ENCODE data around the gene DUSP1. TPM values are rescaled to one million over a fixed set of nuclear protein-coding genes. Genes with fewer than 3 reads are reported as not detected.
A peak's percentile ranks its signal among the peaks of the same experiment; 100 is the strongest.

DUSP1 gene
- total and polyA plus RNA-seq, 2 of the 13 experiments (the other 11 are each of a cell fraction or from before 2014, with no cell fraction given) = 27.1 to 55.5 TPM

DNA sequence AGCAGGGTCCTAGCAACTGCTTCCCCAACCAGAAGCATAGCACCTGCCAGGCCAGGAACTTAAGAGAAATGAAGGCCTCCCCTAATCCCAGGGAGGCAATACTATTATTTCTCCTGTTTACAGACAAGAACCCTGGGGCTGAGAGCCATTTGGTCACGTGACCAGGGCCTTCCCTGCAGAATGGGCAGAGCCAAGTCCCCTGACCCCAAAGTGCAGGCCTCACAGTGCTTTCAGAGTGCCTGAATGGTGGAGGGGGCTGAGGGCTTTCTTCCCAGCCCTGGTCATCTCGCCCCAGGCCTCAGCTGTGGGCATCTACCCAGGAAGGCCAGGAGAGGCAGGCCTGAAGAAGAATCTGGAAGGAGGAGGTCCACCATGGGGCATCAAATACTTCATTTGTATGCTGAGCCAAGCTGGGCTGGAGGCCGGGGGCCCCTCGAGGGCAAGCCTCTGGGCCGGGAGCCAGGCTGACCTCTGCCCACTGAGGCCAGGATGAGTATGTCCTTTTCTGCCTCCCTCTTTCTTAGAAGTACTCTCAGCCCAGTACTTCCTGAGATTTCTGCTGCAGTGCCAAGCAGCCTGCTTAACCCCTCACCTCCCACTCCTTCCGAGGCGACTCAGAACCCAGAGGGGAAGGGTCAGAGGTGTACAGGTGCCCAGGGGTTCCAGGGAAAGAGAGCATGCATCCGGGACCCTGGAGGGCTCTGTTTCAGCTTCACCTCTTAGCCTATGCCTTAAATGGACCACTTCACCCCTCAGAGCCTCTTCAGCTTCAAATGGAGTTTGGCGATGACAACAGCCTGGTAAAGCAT lies 18.9 kb upstream of the DUSP1 start (continued):
- TF ChIP-seq, protein P1, sequence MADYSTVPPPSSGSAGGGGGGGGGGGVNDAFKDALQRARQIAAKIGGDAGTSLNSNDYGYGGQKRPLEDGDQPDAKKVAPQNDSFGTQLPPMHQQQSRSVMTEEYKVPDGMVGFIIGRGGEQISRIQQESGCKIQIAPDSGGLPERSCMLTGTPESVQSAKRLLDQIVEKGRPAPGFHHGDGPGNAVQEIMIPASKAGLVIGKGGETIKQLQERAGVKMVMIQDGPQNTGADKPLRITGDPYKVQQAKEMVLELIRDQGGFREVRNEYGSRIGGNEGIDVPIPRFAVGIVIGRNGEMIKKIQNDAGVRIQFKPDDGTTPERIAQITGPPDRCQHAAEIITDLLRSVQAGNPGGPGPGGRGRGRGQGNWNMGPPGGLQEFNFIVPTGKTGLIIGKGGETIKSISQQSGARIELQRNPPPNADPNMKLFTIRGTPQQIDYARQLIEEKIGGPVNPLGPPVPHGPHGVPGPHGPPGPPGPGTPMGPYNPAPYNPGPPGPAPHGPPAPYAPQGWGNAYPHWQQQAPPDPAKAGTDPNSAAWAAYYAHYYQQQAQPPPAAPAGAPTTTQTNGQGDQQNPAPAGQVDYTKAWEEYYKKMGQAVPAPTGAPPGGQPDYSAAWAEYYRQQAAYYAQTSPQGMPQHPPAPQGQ (CRISPR knock-in tag; IDR thresholded peaks at IDR 0.05; ENCODE audit: borderline replicate concordance) = no peak
- no peak for TF ChIP-seq FLYWCH1 (CRISPR knock-in tag; IDR thresholded peaks at IDR 0.05)
- no peak for TF ChIP-seq ATF1 (CRISPR knock-in tag; IDR thresholded peaks at IDR 0.05)
- TF ChIP-seq SAP130 (CRISPR knock-in tag; IDR thresholded peaks at IDR 0.05; ENCODE audit: low read depth) = no peak
- TF ChIP-seq, protein P2, sequence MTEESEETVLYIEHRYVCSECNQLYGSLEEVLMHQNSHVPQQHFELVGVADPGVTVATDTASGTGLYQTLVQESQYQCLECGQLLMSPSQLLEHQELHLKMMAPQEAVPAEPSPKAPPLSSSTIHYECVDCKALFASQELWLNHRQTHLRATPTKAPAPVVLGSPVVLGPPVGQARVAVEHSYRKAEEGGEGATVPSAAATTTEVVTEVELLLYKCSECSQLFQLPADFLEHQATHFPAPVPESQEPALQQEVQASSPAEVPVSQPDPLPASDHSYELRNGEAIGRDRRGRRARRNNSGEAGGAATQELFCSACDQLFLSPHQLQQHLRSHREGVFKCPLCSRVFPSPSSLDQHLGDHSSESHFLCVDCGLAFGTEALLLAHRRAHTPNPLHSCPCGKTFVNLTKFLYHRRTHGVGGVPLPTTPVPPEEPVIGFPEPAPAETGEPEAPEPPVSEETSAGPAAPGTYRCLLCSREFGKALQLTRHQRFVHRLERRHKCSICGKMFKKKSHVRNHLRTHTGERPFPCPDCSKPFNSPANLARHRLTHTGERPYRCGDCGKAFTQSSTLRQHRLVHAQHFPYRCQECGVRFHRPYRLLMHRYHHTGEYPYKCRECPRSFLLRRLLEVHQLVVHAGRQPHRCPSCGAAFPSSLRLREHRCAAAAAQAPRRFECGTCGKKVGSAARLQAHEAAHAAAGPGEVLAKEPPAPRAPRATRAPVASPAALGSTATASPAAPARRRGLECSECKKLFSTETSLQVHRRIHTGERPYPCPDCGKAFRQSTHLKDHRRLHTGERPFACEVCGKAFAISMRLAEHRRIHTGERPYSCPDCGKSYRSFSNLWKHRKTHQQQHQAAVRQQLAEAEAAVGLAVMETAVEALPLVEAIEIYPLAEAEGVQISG (CRISPR knock-in tag; IDR thresholded peaks at IDR 0.05) = peak; percentile 21; the same call in 1 of the 2 replicates
- TF ChIP-seq SMAD1 (CRISPR knock-in tag; IDR thresholded peaks at IDR 0.05; ENCODE audit: borderline replicate concordance, low read depth) = no peak
- TF ChIP-seq ZBTB42 (CRISPR knock-in tag; IDR thresholded peaks at IDR 0.05) = no peak
- TF ChIP-seq, protein P3, sequence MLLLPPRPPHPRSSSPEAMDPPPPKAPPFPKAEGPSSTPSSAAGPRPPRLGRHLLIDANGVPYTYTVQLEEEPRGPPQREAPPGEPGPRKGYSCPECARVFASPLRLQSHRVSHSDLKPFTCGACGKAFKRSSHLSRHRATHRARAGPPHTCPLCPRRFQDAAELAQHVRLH (CRISPR knock-in tag; IDR thresholded peaks at IDR 0.05; ENCODE audit: borderline replicate concordance, low read depth) = peak; percentile 72; the same call in 1 of the 2 replicates
- no peak for TF ChIP-seq NFKBIZ (CRISPR knock-in tag; IDR thresholded peaks at IDR 0.05)
- no peak for TF ChIP-seq DNMT1 (CRISPR knock-in tag; IDR thresholded peaks at IDR 0.05)
- TF ChIP-seq, protein P4, sequence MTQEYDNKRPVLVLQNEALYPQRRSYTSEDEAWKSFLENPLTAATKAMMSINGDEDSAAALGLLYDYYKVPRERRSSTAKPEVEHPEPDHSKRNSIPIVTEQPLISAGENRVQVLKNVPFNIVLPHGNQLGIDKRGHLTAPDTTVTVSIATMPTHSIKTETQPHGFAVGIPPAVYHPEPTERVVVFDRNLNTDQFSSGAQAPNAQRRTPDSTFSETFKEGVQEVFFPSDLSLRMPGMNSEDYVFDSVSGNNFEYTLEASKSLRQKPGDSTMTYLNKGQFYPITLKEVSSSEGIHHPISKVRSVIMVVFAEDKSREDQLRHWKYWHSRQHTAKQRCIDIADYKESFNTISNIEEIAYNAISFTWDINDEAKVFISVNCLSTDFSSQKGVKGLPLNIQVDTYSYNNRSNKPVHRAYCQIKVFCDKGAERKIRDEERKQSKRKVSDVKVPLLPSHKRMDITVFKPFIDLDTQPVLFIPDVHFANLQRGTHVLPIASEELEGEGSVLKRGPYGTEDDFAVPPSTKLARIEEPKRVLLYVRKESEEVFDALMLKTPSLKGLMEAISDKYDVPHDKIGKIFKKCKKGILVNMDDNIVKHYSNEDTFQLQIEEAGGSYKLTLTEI (CRISPR knock-in tag; conservative IDR thresholded peaks at IDR 0.05) = no peak
- TF ChIP-seq ZNF589 (CRISPR knock-in tag; conservative IDR thresholded peaks at IDR 0.05) = no peak
- TF ChIP-seq REL (CRISPR knock-in tag; conservative IDR thresholded peaks at IDR 0.05) = no peak
- TF ChIP-seq NRL (CRISPR knock-in tag; IDR thresholded peaks at IDR 0.05; ENCODE audit: borderline replicate concordance) = no peak
- TF ChIP-seq GPN1 (CRISPR knock-in tag; IDR thresholded peaks at IDR 0.05; ENCODE audit: borderline replicate concordance) = no peak
- TF ChIP-seq, protein P5, sequence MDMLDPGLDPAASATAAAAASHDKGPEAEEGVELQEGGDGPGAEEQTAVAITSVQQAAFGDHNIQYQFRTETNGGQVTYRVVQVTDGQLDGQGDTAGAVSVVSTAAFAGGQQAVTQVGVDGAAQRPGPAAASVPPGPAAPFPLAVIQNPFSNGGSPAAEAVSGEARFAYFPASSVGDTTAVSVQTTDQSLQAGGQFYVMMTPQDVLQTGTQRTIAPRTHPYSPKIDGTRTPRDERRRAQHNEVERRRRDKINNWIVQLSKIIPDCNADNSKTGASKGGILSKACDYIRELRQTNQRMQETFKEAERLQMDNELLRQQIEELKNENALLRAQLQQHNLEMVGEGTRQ (IDR thresholded peaks at IDR 0.05; ENCODE audit: low read depth, low read length) = peak; percentile 91
- TF ChIP-seq, protein P5 (CRISPR knock-in tag; IDR thresholded peaks at IDR 0.05; ENCODE audit: borderline replicate concordance) = peak; percentile 86; the same call in 1 of the 2 replicates
- TF ChIP-seq, protein P6, sequence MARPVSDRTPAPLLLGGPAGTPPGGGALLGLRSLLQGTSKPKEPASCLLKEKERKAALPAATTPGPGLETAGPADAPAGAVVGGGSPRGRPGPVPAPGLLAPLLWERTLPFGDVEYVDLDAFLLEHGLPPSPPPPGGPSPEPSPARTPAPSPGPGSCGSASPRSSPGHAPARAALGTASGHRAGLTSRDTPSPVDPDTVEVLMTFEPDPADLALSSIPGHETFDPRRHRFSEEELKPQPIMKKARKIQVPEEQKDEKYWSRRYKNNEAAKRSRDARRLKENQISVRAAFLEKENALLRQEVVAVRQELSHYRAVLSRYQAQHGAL (CRISPR knock-in tag; IDR thresholded peaks at IDR 0.05; ENCODE audit: not compliant biosample characterization) = no peak
- peak; percentile 53 for TF ChIP-seq ZSCAN21 (CRISPR knock-in tag; IDR thresholded peaks at IDR 0.05; ENCODE audit: borderline replicate concordance)
